Measurements from ENCODE around the gene IFIT1B.
"Not testable (repeated sequence)": the region's sequence is repeated elsewhere in the genome, so short reads cannot be mapped to it uniquely, and the experiment has no call there.

IFIT1B gene

DNA sequence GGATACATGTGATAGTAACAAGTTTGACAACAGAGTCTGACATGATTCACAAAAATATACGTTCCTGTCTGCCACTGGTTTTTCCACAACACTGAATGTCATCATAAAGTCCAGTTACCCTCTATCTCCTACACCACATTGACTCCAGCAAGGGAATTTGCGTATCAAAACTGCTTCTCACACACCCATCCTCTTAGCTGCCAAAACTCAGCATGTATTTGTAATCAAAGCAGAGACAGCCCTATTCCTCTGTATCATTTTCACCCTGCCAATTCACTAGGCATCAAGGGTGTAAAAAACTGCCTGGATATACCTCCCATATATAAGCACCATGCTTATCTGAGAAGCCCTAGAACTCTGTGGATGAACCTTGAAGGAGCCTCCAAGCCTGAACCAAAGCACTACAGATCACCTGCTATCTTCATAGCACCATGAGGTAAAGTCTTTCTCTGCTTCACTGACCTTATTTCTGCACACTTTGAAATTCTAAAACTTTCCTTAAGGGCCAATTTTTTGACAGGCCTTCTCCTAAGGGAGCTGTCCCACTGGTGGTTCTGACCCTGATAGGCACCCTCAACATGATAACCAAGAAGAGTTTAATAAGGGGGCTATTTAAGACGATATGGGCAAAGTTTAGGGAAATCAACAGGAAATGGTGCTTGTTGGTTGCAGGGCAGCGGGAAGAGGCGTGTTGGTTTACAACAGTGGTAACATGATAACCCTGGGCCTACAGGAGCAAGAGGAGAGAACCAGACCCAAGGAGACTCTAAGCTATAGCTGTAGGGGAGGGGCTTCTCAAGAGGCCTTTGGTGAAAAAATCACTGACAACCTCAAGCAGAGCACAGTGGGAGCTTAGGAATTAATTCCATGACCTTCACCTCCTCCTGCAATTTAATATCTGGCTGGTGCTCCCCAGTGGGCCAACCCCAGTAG is at the start of gene IFIT1B:
TSS of gene IFIT1B (plus strand) at position 352 of the 933 bp plus-strand sequence. CDS start at position 432, 80 bp downstream.
- DNase-seq, result no peak

DNA sequence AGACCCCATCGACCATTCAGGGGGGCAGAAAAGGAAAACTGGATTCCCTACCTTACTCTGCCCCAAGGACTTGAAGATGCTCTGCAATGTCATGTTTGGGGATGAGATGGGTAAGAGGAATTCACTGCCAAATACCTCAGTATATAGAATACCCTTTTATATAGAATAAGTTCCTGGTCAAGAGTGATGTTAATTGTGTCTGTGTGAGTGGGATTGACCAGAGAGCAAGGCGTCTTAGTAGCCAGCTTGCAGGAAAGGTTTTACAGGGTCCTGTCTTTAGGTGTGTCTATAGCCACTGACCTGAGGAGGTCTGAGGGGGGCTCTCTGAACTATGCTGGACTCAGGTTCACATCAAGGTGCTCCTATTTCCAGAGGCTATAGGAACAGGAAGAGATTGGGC is 48.7 kb upstream of the IFIT1B start:
- DNase-seq, result no peak

DNA sequence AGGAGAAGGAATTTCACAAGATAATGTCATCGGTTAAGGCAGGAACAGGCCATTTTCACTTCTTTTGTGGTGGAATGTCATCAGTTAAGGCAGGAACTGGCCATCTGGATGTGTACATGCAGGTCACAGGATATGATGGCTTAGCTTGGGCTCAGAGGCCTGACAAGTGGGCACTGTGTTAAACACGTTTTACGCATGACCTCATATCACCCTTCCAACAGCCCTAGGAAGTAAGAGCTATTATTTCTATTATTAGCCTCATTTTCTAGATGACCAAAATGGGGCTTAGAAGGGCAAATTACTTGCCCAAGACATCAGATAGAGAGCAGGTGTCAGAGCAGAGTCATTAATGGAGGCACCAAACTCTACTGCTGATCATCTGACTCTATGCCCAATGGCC is 47.8 kb upstream of the IFIT1B start:
- DNase-seq, result not testable (repeated sequence)

- DNase-seq, result no peak
Observed at GRCh38 chr10:89330537-89331212, 47.2 kb upstream of the IFIT1B start.

DNA sequence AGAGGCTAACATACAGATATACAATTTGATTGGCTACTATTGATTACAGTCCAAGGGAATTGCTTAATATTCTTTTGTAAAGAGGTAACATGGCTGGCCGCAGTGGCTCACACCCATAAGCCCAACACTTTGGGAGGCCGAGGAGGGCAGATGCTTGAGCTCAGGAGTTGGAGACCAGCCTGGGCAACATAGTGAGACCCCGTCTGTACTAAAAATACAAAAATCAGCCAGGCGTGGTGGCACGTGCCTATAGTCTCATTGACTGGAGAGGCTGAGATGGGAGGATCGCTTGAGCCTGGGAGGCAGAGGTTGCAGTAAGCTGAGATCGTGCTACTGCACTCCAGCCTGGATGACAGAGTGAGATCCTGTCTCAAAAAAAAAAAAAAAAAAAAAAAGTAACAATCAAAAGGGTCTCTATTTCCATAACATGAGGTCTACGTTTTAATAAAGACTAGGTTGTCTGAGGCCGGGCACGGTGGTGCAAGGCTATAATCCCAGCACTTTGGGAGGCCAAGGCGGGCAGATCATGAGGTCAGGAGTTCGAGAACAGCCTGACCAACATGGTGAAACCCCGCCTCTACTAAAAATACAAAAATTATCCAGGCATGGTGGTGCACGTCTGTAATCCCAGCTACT is 46.3 kb upstream of the IFIT1B start:
- not testable (repeated sequence) for DNase-seq

GRCh38 chr10:89332123-89332633 is 45.7 kb upstream of the IFIT1B start:
- DNase-seq, result no peak

DNA sequence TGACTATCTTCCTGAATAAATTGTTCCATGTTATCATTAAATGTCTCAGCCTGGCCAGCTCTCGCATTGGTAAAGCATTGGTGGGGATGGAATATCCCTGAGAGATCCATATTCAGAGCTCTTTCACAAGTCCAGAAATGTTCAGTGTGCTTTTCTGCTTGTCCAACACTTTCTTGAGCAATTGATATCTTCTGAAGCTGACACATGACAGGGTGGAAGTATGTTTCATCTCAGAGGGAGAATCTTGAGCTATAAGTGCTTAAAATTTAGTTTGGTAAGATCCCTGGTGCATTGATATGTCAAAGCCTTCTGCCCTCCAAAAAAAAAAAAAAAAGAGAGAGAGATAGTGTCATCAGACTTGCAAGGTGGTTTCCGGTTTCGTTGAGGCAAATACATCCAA is 42.6 kb upstream of the IFIT1B start:
- DNase-seq, result no peak

DNA sequence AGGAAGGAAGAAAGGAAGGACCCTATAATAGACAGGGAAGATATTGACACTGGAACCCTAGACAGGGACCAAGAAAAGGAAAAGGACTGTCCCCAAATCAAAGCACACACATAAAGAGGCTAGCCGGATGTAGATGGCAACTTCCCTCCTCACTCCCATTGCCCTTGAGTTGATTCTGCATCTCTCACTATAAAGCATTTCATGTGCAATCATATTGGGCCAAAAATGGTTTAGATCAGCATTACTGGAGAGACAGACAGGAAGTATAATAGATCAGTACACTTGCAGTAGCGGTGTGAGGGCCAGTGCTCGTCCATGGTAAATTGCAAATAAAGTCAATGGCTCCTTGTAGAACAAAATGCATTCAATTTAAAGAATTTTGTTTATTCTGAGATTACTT is 41.6 kb upstream of the IFIT1B start:
- no peak for DNase-seq

DNA sequence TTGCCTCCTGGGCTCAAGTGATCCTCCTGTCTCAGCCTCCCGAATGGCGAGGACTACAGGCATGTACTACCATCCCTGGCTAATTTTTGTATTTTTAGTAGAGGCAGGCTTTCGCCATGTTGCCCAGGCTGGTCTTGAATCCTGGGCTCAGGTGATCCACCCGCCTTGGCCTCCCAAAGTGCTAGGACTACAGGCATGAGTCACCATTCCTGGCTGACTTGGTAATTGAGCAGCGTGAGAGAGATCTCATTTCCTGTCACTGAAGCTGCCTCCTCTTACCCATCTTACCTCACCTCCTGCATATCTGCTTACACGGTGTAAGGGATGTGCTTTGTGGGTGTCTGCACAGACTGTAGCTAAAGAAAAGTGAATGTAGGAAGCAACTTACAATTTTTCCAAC is 40.4 kb upstream of the IFIT1B start:
- no peak for DNase-seq

GRCh38 chr10:89338713-89339112 is 39.1 kb upstream of the IFIT1B start:
- no peak for DNase-seq

DNA sequence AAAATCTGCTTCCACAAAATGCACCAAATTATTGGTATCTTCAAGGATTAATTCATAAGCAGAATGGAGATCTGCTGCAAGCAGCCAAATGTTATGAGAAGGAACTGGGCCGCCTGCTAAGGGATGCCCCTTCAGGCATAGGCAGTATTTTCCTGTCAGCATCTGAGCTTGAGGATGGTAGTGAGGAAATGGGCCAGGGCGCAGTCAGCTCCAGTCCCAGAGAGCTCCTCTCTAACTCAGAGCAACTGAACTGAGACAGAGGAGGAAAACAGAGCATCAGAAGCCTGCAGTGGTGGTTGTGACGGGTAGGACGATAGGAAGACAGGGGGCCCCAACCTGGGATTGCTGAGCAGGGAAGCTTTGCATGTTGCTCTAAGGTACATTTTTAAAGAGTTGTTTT is 38.0 kb upstream of the IFIT1B start:
- DNase-seq, result no peak

GRCh38 chr10:89341649-89342048 is 36.2 kb upstream of the IFIT1B start:
- no peak for DNase-seq

DNA sequence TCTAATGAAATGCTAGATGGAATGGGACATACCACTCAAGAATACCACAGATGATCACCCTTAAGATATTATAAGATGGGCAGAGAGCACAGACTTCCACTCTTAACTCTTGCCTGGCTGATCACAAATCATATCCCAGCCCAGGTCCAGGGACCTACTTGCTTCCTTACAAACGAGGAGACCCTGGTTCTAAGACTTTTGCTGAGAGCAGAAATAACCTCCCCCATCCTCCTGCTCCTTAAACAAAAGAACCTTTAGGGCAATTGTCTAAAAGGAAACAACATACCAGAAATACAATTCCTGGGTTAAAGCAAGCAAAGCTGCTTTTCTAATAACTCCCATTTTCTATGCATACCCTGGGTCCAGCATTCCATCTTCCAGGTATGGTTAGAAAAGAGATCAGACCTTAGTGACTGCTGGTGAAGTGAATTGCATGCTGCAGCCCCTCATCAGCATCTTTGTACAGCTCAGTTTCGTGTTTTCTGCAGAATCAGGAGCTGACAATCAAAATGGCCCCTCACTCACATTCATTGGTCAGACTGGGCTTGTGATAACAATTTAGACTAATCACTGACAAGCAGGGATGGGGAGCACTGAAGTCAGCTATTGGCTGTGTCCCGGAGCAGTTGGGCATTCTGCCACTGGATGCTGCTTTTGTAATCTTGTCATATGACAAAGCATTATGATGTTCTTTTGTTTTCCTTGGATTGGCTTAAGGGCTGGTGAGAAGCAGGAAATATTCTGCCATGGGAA is 35.5 kb upstream of the IFIT1B start:
- DNase-seq, result no peak

DNA sequence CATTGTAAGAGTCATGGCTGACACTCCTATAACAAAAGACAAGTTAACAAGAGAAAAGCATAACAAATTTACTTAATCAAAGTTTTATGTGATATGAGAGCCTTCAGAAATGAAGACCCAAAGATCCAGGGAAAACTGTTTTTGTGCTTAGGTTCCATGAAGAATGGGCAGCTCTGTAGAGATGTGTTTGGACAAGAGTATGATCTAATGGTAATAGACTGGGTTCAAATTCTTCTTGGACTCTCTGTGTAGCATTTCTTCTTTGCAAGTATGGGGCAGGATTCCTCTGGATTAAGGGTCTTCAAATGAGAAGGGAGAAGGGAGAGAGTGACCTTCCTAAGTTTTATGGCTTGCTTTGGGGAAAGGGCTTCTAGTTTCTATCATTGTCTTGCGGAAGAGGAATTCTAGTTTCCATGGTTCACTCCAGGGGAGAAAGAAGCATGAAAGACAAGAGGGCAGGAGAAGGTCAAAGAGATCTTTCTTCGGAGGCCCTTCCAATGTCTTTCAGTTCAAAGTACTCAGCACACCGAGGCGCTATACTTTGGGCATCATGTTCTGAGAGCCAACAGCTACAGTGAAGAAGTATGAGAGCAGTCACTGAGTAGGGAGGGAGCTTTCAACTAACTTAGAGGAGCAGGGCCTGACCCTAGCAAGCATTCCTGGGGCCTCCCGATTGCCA is 34.6 kb upstream of the IFIT1B start:
- no peak for DNase-seq

- DNase-seq, result no peak
Observed at GRCh38 chr10:89344156-89344555, 33.7 kb upstream of the IFIT1B start.

DNA sequence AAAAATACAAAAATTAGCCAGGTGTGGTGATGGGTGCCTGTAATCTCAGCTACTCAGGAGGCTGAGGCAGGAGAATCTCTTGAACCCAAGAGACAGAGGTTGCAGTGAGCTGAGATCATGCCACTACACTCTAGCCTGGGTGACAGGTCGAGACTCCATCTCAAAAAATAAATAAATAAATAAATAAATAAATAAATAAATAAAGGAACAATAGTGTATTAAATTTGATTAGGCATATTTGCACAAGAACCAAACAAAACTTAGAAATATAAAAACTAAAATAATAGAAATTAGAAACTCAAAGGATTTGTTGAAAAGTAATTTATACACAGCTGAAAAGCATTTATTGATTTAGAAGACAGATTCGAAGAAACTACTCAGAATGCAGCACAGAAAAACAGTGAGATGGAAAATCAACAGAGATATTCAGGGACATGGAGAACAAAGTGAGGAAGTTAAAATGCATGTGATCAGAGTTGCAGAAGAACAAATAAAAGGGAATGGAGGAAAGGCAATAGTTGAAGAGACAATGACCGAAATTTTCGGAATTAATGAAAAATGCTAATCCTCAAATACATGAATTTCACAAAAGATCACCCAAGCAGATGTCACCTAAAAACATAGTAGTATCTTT is 32.4 kb upstream of the IFIT1B start:
- DNase-seq, result no peak

DNA sequence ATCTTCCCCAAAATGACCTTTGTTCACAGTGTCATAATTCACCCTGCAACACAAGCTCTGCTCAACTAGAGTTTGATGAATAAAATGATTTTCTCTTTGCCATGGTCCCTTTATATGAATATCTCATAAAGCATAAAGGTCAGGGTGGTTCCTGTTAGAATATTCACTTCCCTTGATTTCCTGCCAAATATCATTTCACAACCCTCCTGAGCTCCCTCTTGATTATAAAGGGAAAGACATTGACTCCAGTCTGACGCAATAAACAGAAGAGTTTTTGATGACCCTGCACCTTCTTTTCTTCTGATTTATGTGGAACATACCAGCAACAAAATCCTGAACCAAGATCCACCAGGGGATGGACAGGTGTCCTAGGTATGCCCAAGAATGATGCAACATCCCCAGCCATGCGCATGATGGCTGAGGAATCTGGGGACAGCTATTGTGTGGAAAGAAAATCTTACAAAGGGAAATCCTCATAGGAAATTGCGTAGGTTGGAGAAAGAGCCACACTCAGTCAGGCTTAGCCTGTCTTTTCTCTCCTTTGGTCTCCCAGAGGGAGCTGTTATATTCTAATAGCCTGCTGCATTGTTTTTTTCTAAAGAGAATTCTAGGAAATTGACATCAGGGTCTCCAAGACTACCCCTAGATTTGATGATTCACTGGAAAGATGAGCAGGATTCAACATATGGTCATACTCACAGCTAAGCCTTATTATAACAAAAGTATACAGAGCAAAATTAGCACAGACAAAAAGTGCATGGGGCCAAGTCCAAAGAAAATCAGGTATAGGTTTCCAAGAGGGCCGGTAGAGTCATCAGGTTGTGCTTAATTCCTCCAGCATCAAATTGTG is 31.2 kb upstream of the IFIT1B start:
- no peak for DNase-seq

GRCh38 chr10:89347701-89348457 is 30.0 kb upstream of the IFIT1B start:
- DNase-seq, result no peak

GRCh38 chr10:89348481-89348880 is 29.4 kb upstream of the IFIT1B start:
- no peak for DNase-seq

DNA sequence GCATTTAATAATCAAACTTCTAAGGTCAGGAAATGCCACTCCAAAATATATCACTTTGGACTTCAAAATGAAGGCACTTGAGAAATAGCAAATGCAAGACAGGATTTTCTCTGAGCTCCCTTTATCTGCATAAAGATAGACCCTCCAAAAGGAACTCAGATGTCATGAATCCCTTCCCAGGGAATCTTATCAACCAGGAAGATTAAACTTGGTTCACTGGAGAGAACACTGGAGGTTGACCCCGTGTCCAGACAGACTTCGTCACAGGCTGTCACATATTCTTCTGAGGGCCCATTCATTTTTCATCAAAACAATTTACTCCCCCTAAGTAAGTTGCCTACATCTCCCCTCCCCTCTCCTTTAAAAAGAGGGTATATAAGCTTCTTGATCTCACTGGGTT is 28.9 kb upstream of the IFIT1B start:
- DNase-seq, result no peak

All from NCI-H1417 treated with DMSO at 0.1 percent for 48 hours (cell line).